Lung (tissue), 12 donors: ENCODE measurements around the gene NEU4. TPM values are rescaled to one million over a fixed set of nuclear protein-coding genes. Genes with fewer than 3 reads are reported as not detected.

ENCODE experiments used
- ATAC-seq: fragments of 200-7000 bp; cut with Tn5 transposase; one replicate; pipeline ENCODE4 v1.9.1; 2020; ENCODE audit warnings: moderate number of reproducible peaks; ENCODE audit not compliant: insufficient read depth, low FRiP score
- DNase-seq, 3 donors: peaks; one replicate each; pipeline ENCODE4 v3.0.0-alpha.2; 2013 to 2017
- H3K27ac ChIP-seq, 2 donors: one replicate each; pipeline ENCODE4 v1.5.1; 2013; ENCODE audit warnings: mild to moderate bottlenecking in 2 of 2, moderate library complexity in 2 of 2, control low read depth in 1 of 2, inconsistent platforms in 1 of 2, low read depth in 1 of 2, low read length in 1 of 2
- H3K27me3 ChIP-seq, 3 donors: one replicate each; pipeline ENCODE4 v1.5.1; 2013; ENCODE audit warnings: low read length in 2 of 3; ENCODE audit not compliant: control insufficient read depth in 3 of 3, insufficient read depth in 3 of 3
- H3K36me3 ChIP-seq, 4 donors: one replicate each; pipeline ENCODE4 v1.5.1; 2013; ENCODE audit warnings: low read length in 4 of 4, mild to moderate bottlenecking in 1 of 4, moderate library complexity in 1 of 4; ENCODE audit not compliant: control insufficient read depth in 4 of 4, insufficient read depth in 4 of 4
- H3K4me1 ChIP-seq, 5 donors: one replicate each; pipeline ENCODE4 v1.5.1; 2013; ENCODE audit warnings: low read length in 5 of 5, mild to moderate bottlenecking in 2 of 5, moderate library complexity in 1 of 5; ENCODE audit not compliant: control insufficient read depth in 5 of 5, insufficient read depth in 5 of 5
- H3K4me3 ChIP-seq: one replicate; pipeline ENCODE4 v1.5.1; 2013; ENCODE audit warnings: mild to moderate bottlenecking, control low read depth, moderate library complexity
- H3K9ac ChIP-seq, 2 donors: one replicate each; pipeline ENCODE4 v1.5.1; 2013; ENCODE audit warnings: low read length in 2 of 2, control low read depth in 1 of 2; ENCODE audit not compliant: insufficient read depth in 1 of 2
- H3K9me3 ChIP-seq, 4 donors: one replicate each; pipeline ENCODE4 v1.5.1; 2013; ENCODE audit warnings: low read length in 3 of 4, mild to moderate bottlenecking in 1 of 4, moderate library complexity in 1 of 4; ENCODE audit not compliant: control insufficient read depth in 4 of 4, insufficient read depth in 3 of 4
- WGBS, 2 donors: extraction: QIAGEN DNeasy Blood & Tissue Kit; methylation state at CpG; one replicate each; pipeline ENCODE4 v1.1.7; 2013; 5-methylcytosine and 5-hydroxymethylcytosine counted together
- polyA plus RNA-seq, 2 donors: library from polyadenylated mRNA; stranded (reverse); fragments of 200-250 nt; gene quantifications; one replicate each; pipeline ENCODE4 v1.2.1, GENCODE V29; 2013
- total RNA-seq, 2 donors: library from RNA; depleted of rRNA in 1 of 2; stranded (reverse); fragments of >200 nt in 1 of 2; gene quantifications; one replicate each; pipeline ENCODE4 v1.2.1, GENCODE V29; 2014 to 2021
- TF ChIP-seq, protein P1 (sequence below): IDR thresholded peaks from 2 replicates; pipeline ENCODE4 v1.5.1; 2012; ENCODE audit warnings: mild to moderate bottlenecking; ENCODE audit errors: control extremely low read depth, extremely low read depth
- donor health status: control.
- donor health status: control.
- donor health status: Bipolar disorder and iron deficiency.
- donor health status: healthy.
- donor health status: DM: yes; HTN: yes; CAD: no.

The NEU4 gene
- total and polyA plus RNA-seq, 4 donors, result 0.26 to 0.59 (median 0.35) TPM

DNA sequence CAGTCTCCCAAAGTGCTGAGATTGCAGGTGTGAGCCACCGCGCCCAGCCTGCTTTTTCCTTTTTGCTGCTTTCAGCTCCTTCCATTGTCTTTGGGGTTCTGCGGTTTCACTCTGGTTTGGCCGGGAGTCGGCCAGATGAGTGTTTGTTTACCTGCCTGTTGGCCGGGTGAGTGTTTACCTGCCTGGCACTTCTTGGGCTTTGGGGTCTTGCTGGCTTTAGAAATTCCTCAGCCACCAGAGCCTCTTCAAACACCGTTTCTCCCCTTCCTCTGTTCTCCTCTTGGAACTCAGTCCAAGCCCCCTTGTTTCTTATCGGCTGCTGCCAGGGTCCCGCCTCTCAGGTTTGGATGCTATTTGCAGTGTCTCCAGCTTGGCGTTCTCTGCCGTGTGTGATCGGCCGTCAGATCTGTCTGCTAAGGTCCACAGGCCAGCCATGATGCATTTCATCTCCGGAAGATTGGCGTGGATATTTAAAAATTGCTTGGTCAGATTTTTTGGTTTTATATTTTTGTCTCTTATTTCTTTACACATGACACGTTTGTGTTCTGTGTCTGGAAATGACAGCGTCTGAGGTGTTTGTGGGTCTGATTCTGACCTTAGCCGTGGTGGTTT, 46.6 kb upstream of the NEU4 start:
- Histone ChIP-seq H3K9ac (peak overlapping the region in 1 of 2 donors; percentile 11), H3K4me1 (peaks cover 0 to 10% (median 0%) of the 10 kb centered on the region in 5 donors), H3K27ac (no peak overlapping the region), H3K9me3 (peaks cover 0 to 2% (median 0%) of the 10 kb centered on the region in 4 donors), H3K36me3 (peaks cover 0 to 12% (median 3%) of the 10 kb centered on the region in 4 donors), H3K4me3 (no peak overlapping the region), H3K27me3 (no peaks in the 10 kb centered on the region)
- WGBS, 2 donors, result 66 to 84% methylated on average over 18 of the region's 18 CpGs
- ATAC-seq, result no peak
- TF ChIP-seq, protein P1, sequence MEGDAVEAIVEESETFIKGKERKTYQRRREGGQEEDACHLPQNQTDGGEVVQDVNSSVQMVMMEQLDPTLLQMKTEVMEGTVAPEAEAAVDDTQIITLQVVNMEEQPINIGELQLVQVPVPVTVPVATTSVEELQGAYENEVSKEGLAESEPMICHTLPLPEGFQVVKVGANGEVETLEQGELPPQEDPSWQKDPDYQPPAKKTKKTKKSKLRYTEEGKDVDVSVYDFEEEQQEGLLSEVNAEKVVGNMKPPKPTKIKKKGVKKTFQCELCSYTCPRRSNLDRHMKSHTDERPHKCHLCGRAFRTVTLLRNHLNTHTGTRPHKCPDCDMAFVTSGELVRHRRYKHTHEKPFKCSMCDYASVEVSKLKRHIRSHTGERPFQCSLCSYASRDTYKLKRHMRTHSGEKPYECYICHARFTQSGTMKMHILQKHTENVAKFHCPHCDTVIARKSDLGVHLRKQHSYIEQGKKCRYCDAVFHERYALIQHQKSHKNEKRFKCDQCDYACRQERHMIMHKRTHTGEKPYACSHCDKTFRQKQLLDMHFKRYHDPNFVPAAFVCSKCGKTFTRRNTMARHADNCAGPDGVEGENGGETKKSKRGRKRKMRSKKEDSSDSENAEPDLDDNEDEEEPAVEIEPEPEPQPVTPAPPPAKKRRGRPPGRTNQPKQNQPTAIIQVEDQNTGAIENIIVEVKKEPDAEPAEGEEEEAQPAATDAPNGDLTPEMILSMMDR, result no peak
- peak in 2 of 3 donors; percentile 27 to 35 for DNase-seq

DNA sequence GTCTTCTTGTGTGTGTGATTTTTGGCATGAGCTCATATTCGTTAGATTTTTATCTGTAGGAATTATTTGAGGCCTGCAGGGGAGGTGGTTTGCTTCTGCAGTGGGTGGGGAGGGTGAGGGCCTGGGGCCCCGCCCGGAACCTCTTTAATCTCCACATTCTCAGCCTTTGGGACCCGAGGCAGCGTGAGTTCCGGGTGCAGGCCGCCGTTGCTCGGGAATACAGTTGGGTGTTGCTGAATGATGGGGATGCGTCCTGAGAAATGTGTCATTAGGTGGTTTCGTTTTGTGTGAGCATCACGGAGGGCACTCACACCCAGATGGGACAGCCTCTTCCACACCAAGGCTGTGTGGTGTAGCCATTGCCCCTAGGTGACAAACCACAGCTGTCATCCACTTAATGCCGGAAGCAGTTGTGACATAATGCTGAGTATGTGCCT, 46.0 kb upstream of the NEU4 start:
- DNase-seq, result peak in 2 of 3 donors; percentile 27 to 48
- WGBS, 2 donors, result 76 to 77% methylated on average over 13 of the region's 13 CpGs
- peaks cover 0 to 12% (median 5%) of the 10 kb centered on the region in 4 donors for H3K36me3 ChIP-seq
- H3K4me1 ChIP-seq, result peaks cover 0 to 10% (median 0%) of the 10 kb centered on the region in 5 donors
- H3K27ac ChIP-seq, result no peak overlapping the region
- TF ChIP-seq, protein P1, result no peak
- peak; percentile 34 for ATAC-seq
- H3K9me3 ChIP-seq, result peaks cover 0 to 4% (median 0%) of the 10 kb centered on the region in 4 donors
- no peaks in the 10 kb centered on the region for H3K27me3 ChIP-seq
- peak overlapping the region in 1 of 2 donors; percentile 11 for H3K9ac ChIP-seq
- H3K4me3 ChIP-seq, result no peak overlapping the region

DNA sequence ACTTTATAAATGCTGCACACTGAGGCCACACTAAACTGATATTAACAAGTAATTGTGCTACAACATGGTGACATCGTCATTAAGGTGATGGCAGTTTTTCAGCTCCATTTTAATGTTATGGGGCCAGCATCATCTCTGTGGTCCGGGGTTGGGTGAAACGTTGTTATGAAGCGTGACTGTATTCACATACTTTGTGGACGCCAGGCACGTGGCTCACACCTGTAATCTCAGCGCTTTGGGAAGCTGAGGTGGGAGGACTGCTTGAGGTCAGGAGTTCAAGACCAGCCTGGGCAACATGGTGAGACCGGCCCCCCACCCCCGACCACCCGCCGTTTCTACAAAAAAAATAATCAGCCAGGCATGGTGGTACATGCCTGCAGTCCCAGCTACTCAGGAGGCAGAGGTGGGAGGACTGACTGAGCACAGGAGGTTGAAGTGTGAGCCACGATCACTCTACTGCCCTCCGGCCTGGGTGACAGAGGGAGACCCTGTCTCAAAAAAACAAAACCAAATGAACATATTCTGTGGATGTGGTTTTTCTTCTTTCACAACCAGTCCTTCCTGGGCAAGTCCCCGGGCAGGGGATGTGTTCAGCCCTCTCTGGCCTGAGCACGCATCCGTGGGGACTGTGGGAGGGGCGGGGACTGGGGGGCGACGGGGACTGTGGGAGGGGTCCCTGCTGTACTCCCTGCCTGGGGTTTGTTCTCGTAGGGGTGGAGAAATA, 45.3 kb upstream of the NEU4 start:
- DNase-seq (no peak), ATAC-seq (no peak)
- WGBS, 2 donors, result 61 to 78% methylated on average over 20 of the region's 20 CpGs
- TF ChIP-seq, protein P1, result no peak
- H3K9ac ChIP-seq, result no peak overlapping the region
- H3K27ac ChIP-seq, result no peak overlapping the region
- H3K27me3 ChIP-seq, result no peaks in the 10 kb centered on the region
- H3K4me3 ChIP-seq, result no peak overlapping the region
- H3K9me3 ChIP-seq, result peaks cover 0 to 4% (median 0%) of the 10 kb centered on the region in 4 donors
- peaks cover 0 to 12% (median 7%) of the 10 kb centered on the region in 4 donors for H3K36me3 ChIP-seq
- peaks cover 0 to 10% (median 0%) of the 10 kb centered on the region in 5 donors for H3K4me1 ChIP-seq
